Immature natural killer cell (primary cell): ENCODE data around the gene CCNI. TPM values are rescaled to one million over a fixed set of nuclear protein-coding genes. Genes with fewer than 3 reads are reported as not detected.

Source experiments
- DNase-seq, 3 donors: peaks; one replicate each; pipeline ENCODE4 v3.0.0; 2022; ENCODE audit warnings: mixed read lengths in 1 of 3
- H3K27ac Mint-ChIP-seq, 6 donors: one replicate each; pipeline ENCODE4 v1.8.0; 2020; ENCODE audit warnings: mixed read lengths in 6 of 6, mild to moderate bottlenecking in 5 of 6, inconsistent platforms in 4 of 6, moderate library complexity in 3 of 6
- H3K27me3 Mint-ChIP-seq, 3 donors: one replicate each; pipeline ENCODE4 v1.8.0; 2020 to 2021; ENCODE audit warnings: low read depth in 3 of 3, mild to moderate bottlenecking in 3 of 3, mixed read lengths in 3 of 3, moderate library complexity in 3 of 3, inconsistent platforms in 1 of 3
- H3K36me3 Mint-ChIP-seq, 3 donors: one replicate each; pipeline ENCODE4 v1.8.0; 2020; ENCODE audit warnings: mixed read lengths in 3 of 3, inconsistent platforms in 2 of 3, mild to moderate bottlenecking in 2 of 3
- H3K4me1 Mint-ChIP-seq, 2 donors: one replicate each; pipeline ENCODE4 v1.8.0; 2020; ENCODE audit warnings: inconsistent platforms in 2 of 2, mild to moderate bottlenecking in 2 of 2, mixed read lengths in 2 of 2, moderate library complexity in 1 of 2
- H3K4me3 Mint-ChIP-seq, 5 donors: one replicate each; pipeline ENCODE4 v1.8.0; 2020; ENCODE audit warnings: mild to moderate bottlenecking in 5 of 5, mixed read lengths in 5 of 5, inconsistent platforms in 3 of 5, moderate library complexity in 3 of 5
- H3K9me3 Mint-ChIP-seq, 6 donors: one replicate each; pipeline ENCODE4 v1.8.0; 2020; ENCODE audit warnings: mild to moderate bottlenecking in 6 of 6, mixed read lengths in 6 of 6, inconsistent platforms in 4 of 6, moderate library complexity in 3 of 6
- polyA plus RNA-seq, 3 donors: library from polyadenylated mRNA; unstranded; fragments of 300-500 nt; fragmentation: Illumina TruSeq; gene quantifications; one replicate each; pipeline ENCODE4 v1.2.3, GENCODE V29; 2021

The CCNI gene
- polyA plus RNA-seq, 3 donors from 2014 or later: 223 to 256 (median 226) TPM

DNA sequence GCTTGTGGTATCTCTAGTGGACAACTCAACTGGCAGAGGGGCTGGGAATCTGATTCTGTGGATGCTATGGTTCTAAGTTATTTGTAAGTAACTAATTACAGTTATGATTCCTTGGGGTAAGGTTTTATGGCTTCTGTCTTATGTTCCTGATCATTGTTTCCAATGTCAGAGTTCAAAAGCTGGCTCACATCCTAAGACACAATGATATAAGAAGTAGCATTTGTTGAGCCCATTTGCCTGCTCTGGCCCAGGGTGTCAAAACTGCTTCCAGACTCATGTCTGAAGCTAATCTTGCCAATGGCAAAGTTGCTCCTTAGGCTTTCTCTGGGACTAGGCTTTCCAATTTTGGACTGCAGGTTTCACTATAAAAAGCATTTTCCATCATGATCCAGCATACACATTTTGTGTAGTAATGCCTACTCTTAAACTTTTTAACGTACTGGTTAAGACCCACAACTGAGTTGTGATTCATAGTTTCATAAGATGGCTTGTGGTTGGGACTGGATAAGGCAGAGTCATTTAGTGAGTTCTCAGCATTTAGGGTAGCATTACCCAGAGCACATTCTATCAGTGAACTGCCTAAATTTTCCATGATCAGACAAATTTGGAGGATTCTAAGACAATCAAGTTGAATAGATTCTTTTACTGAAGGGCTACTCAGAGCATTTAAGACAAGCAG lies 50.0 kb downstream of the CCNI start:
- Mint-ChIP-seq H3K27ac (peak overlapping the region in 1 of 6 donors; percentile 28), H3K36me3 (peaks cover 16 to 48% (median 31%) of the 10 kb centered on the region in 3 donors), H3K4me1 (peaks cover 3 to 4% of the 10 kb centered on the region in 2 donors), H3K9me3 (no peaks in the 10 kb centered on the region), H3K27me3 (peaks cover 0 to 3% (median 1%) of the 10 kb centered on the region in 3 donors), H3K4me3 (no peak overlapping the region)
- no peak for DNase-seq

DNA sequence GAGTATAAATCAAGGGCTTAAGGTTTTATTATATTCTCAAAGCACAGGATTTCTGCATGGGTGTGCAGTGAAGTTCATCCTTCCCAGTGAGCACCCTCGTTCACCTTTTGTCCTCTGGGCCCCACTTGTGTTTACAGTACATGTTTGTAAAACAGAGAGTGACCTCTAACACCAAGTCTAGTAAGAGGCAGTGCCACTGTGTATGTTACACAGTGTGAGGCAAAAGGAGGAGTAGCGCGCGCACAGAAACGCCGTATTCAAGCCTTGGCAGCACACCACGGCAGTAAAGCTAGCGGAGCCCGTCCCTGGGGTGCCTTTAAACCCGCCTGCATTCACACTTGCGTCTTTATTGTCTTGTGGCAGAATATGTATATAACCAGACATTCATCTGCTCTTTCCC lies 51.9 kb downstream of the CCNI start:
- H3K27ac Mint-ChIP-seq: no peak overlapping the region
- H3K27me3 Mint-ChIP-seq: peaks cover 0 to 1% (median 0%) of the 10 kb centered on the region in 3 donors
- no peak for DNase-seq
- H3K4me3 Mint-ChIP-seq: no peak overlapping the region
- H3K36me3 Mint-ChIP-seq: peaks cover 19 to 57% (median 33%) of the 10 kb centered on the region in 3 donors
- H3K9me3 Mint-ChIP-seq: no peaks in the 10 kb centered on the region
- H3K4me1 Mint-ChIP-seq: no peaks in the 10 kb centered on the region

DNA sequence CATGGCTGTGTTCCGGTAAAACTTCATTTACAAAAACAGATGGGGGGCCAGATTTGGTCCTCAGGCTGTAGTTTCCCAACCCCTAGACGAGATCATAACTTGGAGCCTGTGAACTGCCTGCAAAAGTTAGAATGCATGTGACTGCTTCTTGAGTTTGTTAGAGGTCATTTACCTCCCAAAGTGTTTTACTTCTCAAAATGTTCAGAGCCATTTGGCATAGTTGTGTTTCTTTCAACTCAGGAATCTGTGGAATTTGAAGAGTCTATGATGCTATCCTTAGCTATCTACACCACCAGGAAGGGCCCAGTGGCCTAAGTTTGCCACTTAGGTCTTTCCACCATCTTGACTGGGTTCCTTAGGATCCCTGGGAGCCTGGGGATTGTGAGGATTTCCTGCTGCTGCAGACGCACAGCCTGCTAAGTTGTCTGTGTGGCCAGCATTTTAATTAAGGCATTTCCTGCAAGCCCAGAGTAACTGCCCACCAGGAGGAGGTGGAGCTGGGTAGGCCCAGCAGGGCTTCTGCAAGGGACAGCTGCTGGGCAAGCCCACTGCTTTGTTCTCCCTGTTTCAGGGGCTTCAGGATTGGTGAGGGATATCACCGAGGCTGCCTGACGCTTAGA lies 53.1 kb downstream of the CCNI start:
- no peaks in the 10 kb centered on the region for H3K4me1 Mint-ChIP-seq
- H3K9me3 Mint-ChIP-seq: no peaks in the 10 kb centered on the region
- peaks cover 0 to 1% (median 0%) of the 10 kb centered on the region in 3 donors for H3K27me3 Mint-ChIP-seq
- H3K4me3 Mint-ChIP-seq: no peak overlapping the region
- no peak for DNase-seq
- H3K36me3 Mint-ChIP-seq: peaks cover 22 to 49% (median 24%) of the 10 kb centered on the region in 3 donors
- no peak overlapping the region for H3K27ac Mint-ChIP-seq

DNA sequence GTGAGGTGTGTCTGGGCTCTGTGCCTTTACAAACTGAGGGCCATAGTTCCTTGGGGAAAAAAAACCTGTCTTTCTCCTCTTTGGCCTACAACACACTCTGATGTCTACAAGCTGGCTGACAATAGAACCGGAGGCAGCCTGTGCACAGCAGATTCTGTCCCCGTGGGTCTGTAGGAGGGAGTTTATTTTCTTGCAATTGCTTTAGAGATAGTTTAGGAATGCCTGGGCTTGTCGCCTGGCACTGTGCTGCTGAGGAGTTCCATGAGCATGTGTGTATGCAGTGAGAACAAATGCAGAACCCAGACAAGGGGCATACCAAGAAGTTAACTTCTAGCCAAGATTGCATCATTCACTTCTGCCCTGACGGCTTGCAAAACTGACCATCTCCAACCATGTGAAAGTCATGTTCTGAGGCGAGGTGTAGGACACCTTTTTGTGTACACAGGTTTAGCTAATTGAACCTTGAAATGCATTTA lies 54.1 kb downstream of the CCNI start:
- Mint-ChIP-seq H3K9me3 (no peaks in the 10 kb centered on the region), H3K27ac (no peak overlapping the region), H3K4me3 (no peak overlapping the region), H3K27me3 (peaks cover 0 to 1% (median 0%) of the 10 kb centered on the region in 3 donors), H3K4me1 (no peaks in the 10 kb centered on the region), H3K36me3 (peaks cover 19 to 47% (median 24%) of the 10 kb centered on the region in 3 donors)
- no peak for DNase-seq

DNA sequence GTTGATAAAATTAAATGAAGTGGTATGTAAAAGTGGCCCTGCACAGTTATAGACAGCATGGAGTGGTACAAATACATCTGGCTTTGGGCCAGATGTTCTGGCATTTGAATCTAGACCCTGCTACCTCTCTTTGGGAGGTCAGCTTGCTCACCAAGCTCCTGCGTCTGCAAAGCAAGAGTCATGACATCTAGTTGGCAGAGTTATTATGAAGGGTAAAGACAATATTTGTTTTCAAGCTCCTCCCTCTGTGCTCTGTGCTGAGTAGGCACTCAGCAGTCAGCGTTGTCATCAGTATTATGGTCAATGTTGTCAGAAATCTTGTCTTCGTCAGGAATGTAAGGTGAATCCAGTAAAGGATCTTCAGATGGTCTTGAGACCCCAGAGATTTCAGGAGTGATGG lies 55.8 kb downstream of the CCNI start:
- DNase-seq: no peak
- no peak overlapping the region for H3K4me3 Mint-ChIP-seq
- no peaks in the 10 kb centered on the region for H3K9me3 Mint-ChIP-seq
- no peaks in the 10 kb centered on the region for H3K4me1 Mint-ChIP-seq
- no peak overlapping the region for H3K27ac Mint-ChIP-seq
- peaks cover 0 to 1% (median 0%) of the 10 kb centered on the region in 3 donors for H3K27me3 Mint-ChIP-seq
- H3K36me3 Mint-ChIP-seq: peaks cover 14 to 44% (median 20%) of the 10 kb centered on the region in 3 donors

DNA sequence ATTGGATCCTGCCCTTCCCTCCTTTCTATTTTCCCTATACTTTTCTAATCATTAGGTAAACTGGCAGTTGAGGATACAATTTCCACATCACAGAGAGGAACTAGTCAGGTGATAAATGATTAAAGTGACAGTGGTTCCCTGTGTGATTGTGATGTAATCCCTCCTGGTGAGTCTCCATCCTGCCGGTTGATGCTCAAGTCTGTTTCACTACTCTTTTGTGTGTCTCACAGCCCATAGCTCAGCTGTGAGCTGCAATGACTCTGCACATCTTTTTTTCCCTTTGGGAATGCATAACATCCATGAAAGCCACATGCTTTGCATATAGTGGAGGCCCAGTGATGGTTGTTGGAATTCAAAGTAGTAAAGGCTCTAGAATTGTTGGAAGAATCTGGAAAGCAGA lies 60.4 kb downstream of the CCNI start:
- H3K4me1 Mint-ChIP-seq: peaks cover 6 to 7% of the 10 kb centered on the region in 2 donors
- no peak overlapping the region for H3K27ac Mint-ChIP-seq
- peaks cover 12 to 23% (median 22%) of the 10 kb centered on the region in 3 donors for H3K36me3 Mint-ChIP-seq
- H3K4me3 Mint-ChIP-seq: no peak overlapping the region
- no peaks in the 10 kb centered on the region for H3K9me3 Mint-ChIP-seq
- no peak for DNase-seq
- no peaks in the 10 kb centered on the region for H3K27me3 Mint-ChIP-seq

DNA sequence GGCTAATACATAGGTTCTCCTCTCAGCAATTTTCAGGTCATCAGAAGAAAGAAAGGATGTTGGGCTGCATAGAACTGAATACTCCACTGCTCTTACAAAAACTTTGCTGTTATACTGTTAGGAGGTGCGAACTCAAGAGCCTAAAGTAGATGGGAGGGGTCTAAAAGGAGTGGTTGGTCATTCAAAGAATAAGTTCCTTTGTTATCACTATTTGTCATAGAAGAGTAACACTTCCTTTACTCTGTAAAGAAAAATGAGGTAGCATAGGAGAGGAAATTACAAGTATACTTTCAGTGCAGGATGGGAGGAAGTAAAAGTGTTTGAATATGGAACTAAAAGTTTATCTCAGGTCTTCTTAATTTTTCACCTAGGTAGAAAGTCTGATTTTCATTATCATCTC lies 61.5 kb downstream of the CCNI start:
- H3K27me3 Mint-ChIP-seq: no peaks in the 10 kb centered on the region
- no peaks in the 10 kb centered on the region for H3K9me3 Mint-ChIP-seq
- H3K27ac Mint-ChIP-seq: peak overlapping the region in 3 of 6 donors; percentile 4 to 47 (median 31)
- peaks cover 7 to 16% (median 15%) of the 10 kb centered on the region in 3 donors for H3K36me3 Mint-ChIP-seq
- H3K4me3 Mint-ChIP-seq: no peak overlapping the region
- peaks cover 6 to 7% of the 10 kb centered on the region in 2 donors for H3K4me1 Mint-ChIP-seq
- no peak for DNase-seq

DNA sequence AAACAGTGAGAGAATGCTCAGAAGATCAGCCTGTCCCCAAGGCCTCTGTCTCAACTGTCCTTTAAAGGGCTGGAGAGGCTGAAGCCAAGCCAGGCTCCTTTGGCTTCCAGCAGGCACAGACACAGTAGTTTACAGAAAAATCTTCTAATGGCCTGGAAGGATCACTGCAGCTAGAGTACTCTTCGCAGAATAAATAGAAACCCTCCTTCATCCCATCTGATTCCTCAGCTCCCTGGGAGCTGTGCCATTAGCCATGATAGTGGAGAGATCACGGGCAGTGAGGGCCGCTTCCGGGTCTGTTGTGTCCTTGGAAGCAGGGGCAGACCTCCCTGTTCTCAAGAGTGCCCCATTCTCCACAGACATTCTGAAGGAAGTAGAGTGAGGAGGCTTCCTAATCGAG lies 63.1 kb downstream of the CCNI start:
- Mint-ChIP-seq H3K9me3 (no peaks in the 10 kb centered on the region), H3K27me3 (no peaks in the 10 kb centered on the region), H3K27ac (no peak overlapping the region), H3K4me1 (peaks cover 13 to 14% of the 10 kb centered on the region in 2 donors), H3K4me3 (no peak overlapping the region), H3K36me3 (peaks cover 4 to 14% (median 13%) of the 10 kb centered on the region in 3 donors)
- no peak for DNase-seq

DNA sequence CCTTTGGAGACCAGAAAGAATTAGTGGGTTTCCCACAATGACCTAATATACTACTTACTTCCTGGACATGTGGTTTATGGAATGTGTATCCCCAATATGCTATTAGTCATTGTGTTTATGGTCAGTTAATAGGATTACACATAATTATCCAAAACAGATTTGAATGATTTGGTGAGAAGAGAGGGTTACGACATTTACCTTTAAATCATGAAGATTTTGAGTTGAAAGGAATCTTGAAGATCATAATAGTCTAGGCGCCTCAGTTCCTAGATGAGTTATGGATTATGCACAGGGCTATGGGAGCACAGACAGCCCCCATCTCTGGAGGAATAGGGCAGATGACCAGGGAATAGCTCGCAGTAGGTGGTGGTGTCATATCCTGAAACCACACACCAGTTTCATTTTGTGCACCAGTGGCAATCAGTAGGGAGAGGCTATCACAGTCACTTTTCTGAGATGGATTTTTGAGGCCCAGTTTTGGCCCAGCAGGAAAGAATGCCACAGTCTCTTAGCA lies 64.9 kb downstream of the CCNI start:
- Mint-ChIP-seq H3K4me1 (peaks cover 24% of the 10 kb centered on the region in 2 donors), H3K27ac (no peak overlapping the region), H3K4me3 (no peak overlapping the region), H3K27me3 (no peaks in the 10 kb centered on the region), H3K9me3 (no peaks in the 10 kb centered on the region), H3K36me3 (peaks cover 8 to 20% (median 13%) of the 10 kb centered on the region in 3 donors)
- no peak for DNase-seq

DNA sequence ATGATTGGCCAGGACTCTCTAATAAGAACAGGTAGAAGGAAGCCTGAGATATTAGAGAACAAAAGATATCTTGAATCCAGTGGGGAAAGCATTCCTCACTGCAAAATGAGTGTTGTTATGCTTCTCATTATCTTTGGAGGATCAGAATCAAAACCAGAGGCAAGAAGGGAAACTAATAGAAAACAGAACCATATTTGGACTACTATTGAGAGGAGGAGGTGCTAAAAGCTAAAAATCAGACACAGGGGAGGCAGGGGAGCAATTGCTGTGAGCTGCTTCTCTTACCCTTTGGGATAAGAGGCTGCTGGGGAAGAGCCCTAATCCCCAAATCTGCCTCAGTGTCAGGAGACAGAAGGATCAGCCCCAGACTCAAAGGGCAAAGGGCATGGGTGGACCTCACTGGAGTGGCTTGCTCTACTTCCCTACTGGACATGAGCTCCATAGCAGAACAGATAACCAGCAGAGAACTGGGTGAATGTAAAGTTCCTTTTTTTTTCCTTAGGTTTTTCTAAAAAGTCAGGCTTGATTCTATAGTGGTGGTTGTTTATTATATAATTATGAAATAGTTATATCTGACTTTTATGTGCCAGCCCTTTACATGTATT lies 66.2 kb downstream of the CCNI start:
- Mint-ChIP-seq H3K4me3 (no peak overlapping the region), H3K9me3 (no peaks in the 10 kb centered on the region), H3K27me3 (no peaks in the 10 kb centered on the region), H3K27ac (no peak overlapping the region), H3K4me1 (peaks cover 24% of the 10 kb centered on the region in 2 donors), H3K36me3 (peaks cover 8 to 29% (median 13%) of the 10 kb centered on the region in 3 donors)
- DNase-seq: no peak

DNA sequence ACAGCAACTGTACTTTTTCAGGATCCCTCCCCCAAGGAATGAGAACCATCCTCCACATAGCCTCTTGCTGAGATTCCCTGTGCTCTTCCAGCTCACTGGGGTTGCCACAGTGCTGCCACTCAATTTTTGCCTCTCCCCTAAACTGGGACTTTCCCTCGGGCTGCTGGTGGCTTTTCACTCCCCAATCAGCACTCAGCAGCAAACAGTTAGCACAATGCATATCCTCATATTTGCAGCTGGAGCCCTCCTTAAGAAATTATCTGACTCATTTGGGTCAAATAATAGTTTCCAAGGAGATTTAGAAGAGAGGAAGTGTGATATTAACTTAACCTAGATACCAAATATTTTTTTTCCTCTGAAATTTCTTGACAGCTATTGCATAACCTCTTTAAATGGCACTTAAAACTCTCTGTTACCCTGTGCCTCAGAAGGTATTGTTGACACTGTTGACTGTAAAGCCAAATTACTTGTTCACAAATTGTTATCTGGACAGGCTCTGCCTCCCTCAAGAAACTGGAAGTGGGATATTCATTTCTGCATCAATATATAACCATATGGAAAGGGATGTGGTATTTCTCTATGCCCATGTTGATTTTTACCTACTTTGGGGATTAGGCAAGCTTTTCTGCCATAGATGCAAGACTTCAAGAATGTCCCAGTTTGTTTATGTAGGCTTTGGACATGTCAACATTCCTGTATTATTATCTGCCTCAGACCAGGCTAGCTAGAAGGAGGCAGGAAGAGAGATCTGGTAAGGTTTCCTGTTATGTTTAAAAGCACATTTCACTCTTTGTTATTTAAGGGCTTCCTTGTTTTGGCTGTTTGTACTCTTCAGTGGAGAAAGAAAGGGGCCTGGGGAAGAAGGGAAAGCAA lies 68.2 kb downstream of the CCNI start:
- peaks cover 4 to 33% (median 18%) of the 10 kb centered on the region in 3 donors for H3K36me3 Mint-ChIP-seq
- H3K4me3 Mint-ChIP-seq: no peak overlapping the region
- peaks cover 17 to 18% of the 10 kb centered on the region in 2 donors for H3K4me1 Mint-ChIP-seq
- H3K27me3 Mint-ChIP-seq: no peaks in the 10 kb centered on the region
- no peaks in the 10 kb centered on the region for H3K9me3 Mint-ChIP-seq
- DNase-seq: no peak
- H3K27ac Mint-ChIP-seq: peak overlapping the region in 3 of 6 donors; percentile 22 to 62 (median 55)

DNA sequence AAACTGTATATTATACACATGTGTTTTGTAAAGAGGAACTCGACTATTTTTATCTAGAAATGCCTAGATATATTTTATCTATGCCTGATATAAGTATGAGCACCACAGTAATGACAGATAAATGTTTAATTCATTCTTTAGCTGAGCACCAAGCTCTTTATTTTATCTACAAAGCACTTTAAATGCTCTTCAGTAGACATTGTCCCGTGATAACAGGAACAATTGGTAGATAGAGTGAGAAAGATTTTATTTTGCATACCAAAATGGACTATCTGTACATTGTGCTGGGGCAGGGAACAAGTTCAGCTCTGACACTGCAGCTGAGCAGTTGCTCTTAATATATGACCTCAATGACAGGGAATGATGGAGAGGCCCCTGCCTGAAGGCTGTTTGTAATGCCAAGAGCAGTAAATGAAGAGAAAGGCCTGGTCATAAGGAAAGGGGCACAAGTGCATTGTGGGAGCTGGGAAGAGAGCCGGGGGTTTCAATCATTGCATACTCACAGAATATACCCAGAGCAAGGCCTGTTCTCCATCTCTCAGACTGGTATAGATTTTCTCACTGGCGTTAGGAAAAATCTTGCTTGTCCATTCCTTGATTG lies 68.9 kb downstream of the CCNI start:
- no peaks in the 10 kb centered on the region for H3K27me3 Mint-ChIP-seq
- no peak overlapping the region for H3K4me3 Mint-ChIP-seq
- H3K4me1 Mint-ChIP-seq: peaks cover 17 to 18% of the 10 kb centered on the region in 2 donors
- no peak for DNase-seq
- peak overlapping the region in 4 of 6 donors; percentile 22 to 62 (median 47) for H3K27ac Mint-ChIP-seq
- no peaks in the 10 kb centered on the region for H3K9me3 Mint-ChIP-seq
- peaks cover 4 to 36% (median 18%) of the 10 kb centered on the region in 3 donors for H3K36me3 Mint-ChIP-seq

DNA sequence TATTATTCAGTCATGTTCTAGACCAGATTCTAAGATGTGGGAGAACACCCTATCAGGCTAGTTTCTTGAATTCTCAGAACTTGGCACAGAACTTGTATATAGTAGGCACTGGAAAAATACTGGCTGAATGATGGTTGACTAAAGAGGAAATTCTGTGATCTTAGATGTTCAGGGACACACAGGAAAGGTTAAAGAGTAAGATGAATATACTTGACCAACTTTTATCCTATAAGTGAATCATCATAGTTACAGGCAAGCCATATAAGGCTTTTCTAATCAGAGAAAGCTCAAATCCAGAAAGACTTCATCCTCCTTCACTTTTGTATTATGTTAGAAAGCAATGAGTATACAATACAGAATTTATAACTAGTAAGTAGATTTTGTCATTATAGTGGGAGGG lies 72.4 kb downstream of the CCNI start:
- Mint-ChIP-seq H3K36me3 (peaks cover 14 to 51% (median 29%) of the 10 kb centered on the region in 3 donors), H3K27ac (no peak overlapping the region), H3K4me3 (no peak overlapping the region), H3K4me1 (peaks cover 17% of the 10 kb centered on the region in 2 donors), H3K9me3 (no peaks in the 10 kb centered on the region), H3K27me3 (peaks cover 0 to 2% (median 0%) of the 10 kb centered on the region in 3 donors)
- DNase-seq: no peak
